Activated CD8-positive, alpha-beta T cell treated with anti-CD3 and anti-CD28 coated beads for 36 hours (primary cell): ENCODE data around the gene MATCAP1. TPM values are rescaled to one million over a fixed set of nuclear protein-coding genes. Genes with fewer than 3 reads are reported as not detected.

Source experiments
- ATAC-seq: fragments of 200-7000 bp; cut with Tn5 transposase; one replicate; pipeline ENCODE4 v1.10.0; 2021; ENCODE audit warnings: mild to moderate bottlenecking, moderate library complexity
- CTCF ChIA-PET: fragments of 350-600 bp; sonication (Branson Sonifier 250); formaldehyde crosslinking; loops from one replicate; lab custom pipeline; 2021; ENCODE audit warnings: antibody characterized with exemption; lab: Charles Lee
- POLR2A ChIA-PET: fragments of 350-600 bp; sonication (Branson Sonifier 250); formaldehyde crosslinking; loops from one replicate; lab custom pipeline; 2021; ENCODE audit warnings: antibody characterized with exemption; lab: Charles Lee
- DNase-seq: peaks from one replicate; pipeline ENCODE4 v3.0.0-alpha.2; 2020
- H3K27ac Mint-ChIP-seq: one replicate; pipeline ENCODE4 v1.8.0; 2021; ENCODE audit warnings: mild to moderate bottlenecking, mixed read lengths
- H3K27me3 Mint-ChIP-seq: one replicate; pipeline ENCODE4 v1.8.0; 2021; ENCODE audit warnings: mixed read lengths
- H3K36me3 Mint-ChIP-seq: one replicate; pipeline ENCODE4 v1.8.0; 2021; ENCODE audit warnings: low read depth, mixed read lengths
- H3K4me1 Mint-ChIP-seq: one replicate; pipeline ENCODE4 v1.8.0; 2021; ENCODE audit warnings: low read depth, mixed read lengths
- H3K4me3 Mint-ChIP-seq: one replicate; pipeline ENCODE4 v1.8.0; 2021; ENCODE audit warnings: mild to moderate bottlenecking, moderate library complexity, mixed read lengths
- H3K9me3 Mint-ChIP-seq: one replicate; pipeline ENCODE4 v1.8.0; 2021; ENCODE audit warnings: mixed read lengths
- CTCF ChIP-seq: fragments of 200-600 bp; IDR thresholded peaks from one replicate; pipeline ENCODE4 v1.8.0; 2022; ENCODE audit warnings: antibody characterized with exemption, mild to moderate bottlenecking
- intact Hi-C: fragments of 100-400 bp; cut with micrococcal nuclease; formaldehyde crosslinking; loops from one replicate; pipeline ENCODE4 v1.10.0; 2022
- total RNA-seq, 2 experiments: library from RNA; stranded (reverse); gene quantifications; one replicate each; pipeline ENCODE4 v1.2.3, GENCODE V29; 2021

The MATCAP1 gene
- total RNA-seq, 2 experiments from 2014 or later: 49.5 to 49.9 TPM

DNA sequence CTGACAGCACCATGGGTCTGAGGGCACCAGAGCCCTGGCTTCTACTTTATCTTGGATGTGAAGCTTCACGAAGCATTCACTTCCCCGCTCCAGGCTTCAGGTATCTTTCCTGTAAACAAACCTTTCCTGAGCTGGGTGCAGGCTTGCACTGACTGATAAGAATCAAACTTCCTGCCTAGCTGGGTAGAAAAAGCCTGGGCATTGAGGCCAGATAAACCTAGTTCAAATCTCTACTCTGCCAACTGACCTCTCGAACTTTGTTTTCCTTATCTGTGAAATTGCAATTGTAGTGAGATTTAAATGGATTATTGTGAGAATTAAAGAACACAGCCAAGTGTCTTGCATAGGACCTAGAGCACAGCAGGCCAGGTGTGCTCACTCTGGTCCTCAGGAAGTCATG is 40.2 kb upstream of the MATCAP1 start:
- intact Hi-C loops: no loop called here
- ChIA-PET CTCF (interaction anchor here (1.0 to 1.8 kb wide), 2 partner anchors 14 to 69 kb away, joined by 3 to 5 read pairs; no protein-coding TSS in a partner anchor), POLR2A (interaction anchor here (0.6 to 1.5 kb wide), 6 partner anchors 9 to 246 kb away, joined by 3 to 5 read pairs (median 4); partner anchors contain the start of gene FHOD1)
- peaks cover 35% of the 10 kb centered on the region for H3K4me1 Mint-ChIP-seq
- no peak overlapping the region for H3K27ac Mint-ChIP-seq
- no peak for TF ChIP-seq CTCF
- peaks cover 19% of the 10 kb centered on the region for H3K36me3 Mint-ChIP-seq
- ATAC-seq: no peak
- DNase-seq: no peak
- H3K4me3 Mint-ChIP-seq: no peak overlapping the region
- H3K27me3 Mint-ChIP-seq: no peaks in the 10 kb centered on the region
- H3K9me3 Mint-ChIP-seq: no peaks in the 10 kb centered on the region

DNA sequence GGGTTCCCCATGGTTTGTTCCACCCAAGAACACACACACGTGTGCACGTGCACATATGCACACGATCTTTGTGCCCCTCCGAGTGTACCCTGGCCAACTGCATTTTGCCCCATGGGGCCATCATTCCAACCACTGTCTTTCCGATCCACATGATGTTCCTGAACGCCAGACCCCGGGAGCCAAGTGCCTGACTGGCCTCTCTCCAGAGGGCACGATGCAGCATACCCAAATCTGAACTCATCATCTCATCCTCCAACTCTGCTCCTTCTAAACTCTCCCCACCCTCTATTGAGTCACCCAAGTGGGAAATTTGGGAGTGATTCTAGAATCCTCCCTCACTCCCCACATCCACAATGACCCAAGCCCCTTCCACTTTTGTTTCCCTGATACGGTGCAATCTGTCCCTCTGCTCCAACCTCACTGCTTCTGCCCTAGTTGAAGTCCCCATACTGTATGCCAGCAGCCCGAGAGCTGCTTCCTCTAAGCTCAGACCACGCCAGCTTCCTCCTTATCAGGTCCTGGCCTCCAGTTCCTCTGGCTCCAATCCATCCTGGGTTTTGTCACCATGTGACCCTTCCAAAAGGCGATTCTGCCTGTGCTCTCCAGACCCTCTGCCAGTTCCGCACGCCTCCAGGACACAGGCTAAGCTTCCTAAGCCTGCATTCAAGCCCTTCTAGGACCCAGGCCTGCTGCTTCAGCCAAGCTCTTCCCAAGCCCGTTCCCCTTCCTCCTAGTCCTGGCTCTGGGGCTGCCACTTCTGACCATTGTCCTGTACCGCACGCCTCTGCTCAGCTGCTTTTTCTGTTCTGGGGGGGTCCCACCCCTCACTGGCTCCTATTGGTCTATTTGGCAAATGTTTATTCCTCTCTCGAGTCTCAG is 33.1 kb upstream of the MATCAP1 start:
- ChIA-PET POLR2A (interaction anchor here (1.2 to 1.5 kb wide), 3 partner anchors 10 to 27 kb away, joined by 3 to 5 read pairs (median 4); partner anchors contain the start of gene TMEM208), CTCF (interaction anchor here (2.3 kb wide), 1 partner anchor 19 kb away, joined by 8 read pairs; no protein-coding TSS in a partner anchor)
- H3K36me3 Mint-ChIP-seq: no peaks in the 10 kb centered on the region
- DNase-seq: no peak
- no peak overlapping the region for H3K4me3 Mint-ChIP-seq
- H3K9me3 Mint-ChIP-seq: no peaks in the 10 kb centered on the region
- no peak for ATAC-seq
- no peak overlapping the region for H3K27ac Mint-ChIP-seq
- no peak for TF ChIP-seq CTCF
- intact Hi-C loops: no loop called here
- H3K4me1 Mint-ChIP-seq: no peaks in the 10 kb centered on the region
- H3K27me3 Mint-ChIP-seq: no peaks in the 10 kb centered on the region

- no peaks in the 10 kb centered on the region for H3K36me3 Mint-ChIP-seq
- POLR2A ChIA-PET: no interaction called here
- H3K4me3 Mint-ChIP-seq: no peak overlapping the region
- DNase-seq (no peak), ATAC-seq (no peak)
- H3K9me3 Mint-ChIP-seq: no peaks in the 10 kb centered on the region
- CTCF ChIA-PET: no interaction called here
- TF ChIP-seq CTCF: no peak
- intact Hi-C loops: no loop called here
- no peaks in the 10 kb centered on the region for H3K27me3 Mint-ChIP-seq
- no peaks in the 10 kb centered on the region for H3K4me1 Mint-ChIP-seq
- no peak overlapping the region for H3K27ac Mint-ChIP-seq
Measured at GRCh38 chr16:67215706-67216105, 31.9 kb upstream of the MATCAP1 start.

DNA sequence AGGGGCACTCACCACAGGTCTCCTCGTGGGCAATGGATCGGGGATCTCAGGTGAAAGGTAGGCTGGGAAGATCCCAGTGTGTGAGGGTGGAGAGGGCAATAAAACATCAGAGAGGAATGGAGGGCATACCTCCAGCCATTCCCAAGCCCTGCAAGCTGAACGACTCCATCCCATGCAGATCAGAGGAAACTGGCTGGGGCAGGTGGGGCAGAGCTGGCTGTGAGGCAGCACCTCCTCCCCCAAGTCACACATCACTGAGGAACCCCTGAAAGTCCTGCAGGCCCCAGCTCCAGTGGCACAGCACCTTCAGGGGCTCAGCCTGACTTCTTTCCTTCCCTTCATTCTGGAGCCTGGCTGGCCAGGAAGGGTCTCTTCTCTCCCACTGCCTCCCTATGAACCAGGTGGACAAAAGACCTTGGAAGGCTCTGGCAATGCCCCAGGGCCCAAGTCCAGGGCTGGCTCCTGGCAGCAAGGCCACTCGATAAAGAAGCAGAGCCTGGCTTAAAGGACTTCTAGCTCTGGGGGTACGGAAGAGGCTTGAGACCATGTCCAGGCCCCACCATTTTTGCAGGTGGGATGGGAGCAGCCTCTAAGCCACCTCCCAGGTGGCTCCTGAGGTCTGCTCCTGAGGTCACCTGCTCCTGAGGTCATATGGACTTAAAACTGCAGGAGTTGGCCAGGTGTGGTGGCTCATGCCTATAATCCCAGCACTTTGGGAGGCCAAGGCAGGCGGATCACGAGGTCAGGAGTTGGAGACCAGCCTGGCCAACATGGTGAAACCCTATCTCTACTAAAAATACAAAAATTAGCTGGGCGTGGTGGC is 29.6 kb upstream of the MATCAP1 start:
- no peaks in the 10 kb centered on the region for H3K27me3 Mint-ChIP-seq
- no peak for DNase-seq
- intact Hi-C loops: no loop called here
- H3K27ac Mint-ChIP-seq: no peak overlapping the region
- no peak overlapping the region for H3K4me3 Mint-ChIP-seq
- ATAC-seq: no peak
- ChIA-PET CTCF (interaction anchor here (1.5 to 4.1 kb wide), 2 partner anchors 15 to 28 kb away, joined by 3 to 15 read pairs; partner anchors contain the start of gene ELMO3), POLR2A (interaction anchor here (1.8 to 1.9 kb wide), 2 partner anchors 9 to 12 kb away, joined by 4 to 5 read pairs; no protein-coding TSS in a partner anchor)
- no peaks in the 10 kb centered on the region for H3K9me3 Mint-ChIP-seq
- H3K36me3 Mint-ChIP-seq: no peaks in the 10 kb centered on the region
- no peak for TF ChIP-seq CTCF
- no peaks in the 10 kb centered on the region for H3K4me1 Mint-ChIP-seq
